ENCODE data around the gene MID1.

The MID1 gene

DNA sequence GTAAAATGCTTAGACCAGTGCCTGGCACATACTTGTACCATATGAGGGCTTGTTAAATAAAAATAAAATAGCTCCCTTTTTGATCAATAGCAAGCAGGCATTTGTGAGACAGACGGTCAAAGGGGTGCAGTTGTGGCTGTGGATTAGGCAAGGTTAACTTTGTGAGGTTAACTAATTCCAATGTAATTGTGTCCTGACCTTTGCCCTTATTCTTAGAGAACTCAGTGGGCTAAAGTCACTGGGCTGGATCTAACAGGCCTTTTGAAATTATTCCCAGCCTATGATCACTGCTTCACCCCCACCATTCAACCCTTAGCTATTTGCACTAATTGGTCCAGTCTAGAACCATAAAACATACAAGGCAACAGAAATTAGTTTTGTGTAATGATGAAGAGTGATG is 166.4 kb downstream of the MID1 start:
- peaks cover 0 to 22% (median 12%) of the 10 kb centered on the region in 11 experiments; a peak in 15 of 22 replicates for H3K9me3 ChIP-seq (replicated peaks in 1 of 11)
- no peak overlapping the region for H3K27ac ChIP-seq
- H3K4me1 ChIP-seq: no peaks in the 10 kb centered on the region
- TF ChIP-seq Cebpa-rat (IDR thresholded peaks at IDR 0.05): no peak
- H3K9ac ChIP-seq: no peak overlapping the region
- H3K4me3 ChIP-seq: no peak overlapping the region
- H3K36me3 ChIP-seq: no peaks in the 10 kb centered on the region
- peaks cover 38 to 95% (median 84%) of the 10 kb centered on the region in 11 experiments for H3K27me3 ChIP-seq
- no peak overlapping the region for H3K4me2 ChIP-seq
- H4K20me1 ChIP-seq: no peaks in the 10 kb centered on the region

DNA sequence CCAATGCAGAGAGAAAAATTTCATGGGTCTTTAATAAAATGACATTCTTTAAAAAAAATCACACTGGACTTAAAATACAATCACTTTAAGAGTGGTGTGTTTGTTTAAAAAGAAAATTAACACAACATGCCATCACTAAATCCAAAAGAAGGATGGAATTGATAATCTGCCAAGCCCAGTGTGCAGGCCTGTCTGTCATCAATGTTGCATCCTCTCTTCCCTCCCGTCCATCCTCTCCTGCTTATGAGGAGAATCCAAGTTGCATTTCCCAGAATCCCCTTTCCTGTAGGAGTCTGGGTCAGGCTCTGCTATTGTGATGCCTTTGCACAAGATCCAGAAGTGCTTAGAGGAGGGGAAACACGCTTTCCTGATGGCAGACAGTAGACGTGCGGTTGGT is 169.4 kb downstream of the MID1 start:
- no peaks in the 10 kb centered on the region for H3K4me1 ChIP-seq
- H3K9me3 ChIP-seq (replicated peaks in 1 of 11): peaks cover 0 to 22% (median 9%) of the 10 kb centered on the region in 11 experiments; a peak in 15 of 22 replicates
- TF ChIP-seq Cebpa-rat (IDR thresholded peaks at IDR 0.05): no peak
- H3K4me3 ChIP-seq: no peak overlapping the region
- H4K20me1 ChIP-seq: no peaks in the 10 kb centered on the region
- no peak overlapping the region for H3K4me2 ChIP-seq
- H3K27me3 ChIP-seq: peaks cover 66 to 95% (median 90%) of the 10 kb centered on the region in 11 experiments
- H3K36me3 ChIP-seq: no peaks in the 10 kb centered on the region
- no peak overlapping the region for H3K27ac ChIP-seq
- H3K9ac ChIP-seq: no peak overlapping the region

DNA sequence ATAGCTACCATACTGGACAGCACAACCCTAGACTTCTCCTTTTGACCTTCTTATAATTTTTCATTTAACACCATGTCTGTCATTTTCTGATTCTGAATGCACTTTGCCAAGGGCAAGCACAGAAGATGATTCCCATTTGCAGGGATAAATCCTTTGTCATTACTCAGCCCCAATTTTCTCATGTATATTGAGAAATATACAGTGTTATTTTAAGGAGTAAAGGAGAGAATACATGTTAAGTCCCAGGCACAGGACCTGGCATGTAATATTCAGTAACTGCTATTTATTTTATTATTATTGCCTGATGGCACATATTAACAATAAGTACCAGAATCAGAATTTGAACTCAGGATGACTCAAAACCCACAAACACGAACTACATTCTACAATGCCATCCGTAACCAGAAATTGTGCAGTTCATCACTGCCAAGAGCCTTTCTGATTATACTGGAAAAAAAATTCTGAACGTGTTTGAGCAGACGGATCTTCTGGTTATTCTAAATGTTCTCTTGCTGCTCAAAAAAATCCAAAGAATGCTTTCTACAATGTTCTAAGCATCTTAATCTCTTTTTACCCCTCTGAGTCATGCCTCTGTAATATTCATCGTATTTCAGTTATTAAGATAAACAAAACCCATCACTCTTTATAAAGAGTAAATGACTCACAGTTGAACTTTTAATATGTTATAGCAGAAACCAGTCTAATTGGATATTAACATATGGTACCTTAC is 170.0 kb downstream of the MID1 start:
- no peaks in the 10 kb centered on the region for H3K4me1 ChIP-seq
- no peaks in the 10 kb centered on the region for H3K36me3 ChIP-seq
- no peak overlapping the region for H3K27ac ChIP-seq
- TF ChIP-seq Cebpa-rat (IDR thresholded peaks at IDR 0.05): no peak
- peaks cover 68 to 99% (median 95%) of the 10 kb centered on the region in 11 experiments for H3K27me3 ChIP-seq
- H3K9ac ChIP-seq: no peak overlapping the region
- no peak overlapping the region for H3K4me2 ChIP-seq
- H3K9me3 ChIP-seq (replicated peaks in 1 of 11): peaks cover 0 to 22% (median 9%) of the 10 kb centered on the region in 11 experiments; a peak in 15 of 22 replicates
- H4K20me1 ChIP-seq: no peaks in the 10 kb centered on the region
- H3K4me3 ChIP-seq: no peak overlapping the region

DNA sequence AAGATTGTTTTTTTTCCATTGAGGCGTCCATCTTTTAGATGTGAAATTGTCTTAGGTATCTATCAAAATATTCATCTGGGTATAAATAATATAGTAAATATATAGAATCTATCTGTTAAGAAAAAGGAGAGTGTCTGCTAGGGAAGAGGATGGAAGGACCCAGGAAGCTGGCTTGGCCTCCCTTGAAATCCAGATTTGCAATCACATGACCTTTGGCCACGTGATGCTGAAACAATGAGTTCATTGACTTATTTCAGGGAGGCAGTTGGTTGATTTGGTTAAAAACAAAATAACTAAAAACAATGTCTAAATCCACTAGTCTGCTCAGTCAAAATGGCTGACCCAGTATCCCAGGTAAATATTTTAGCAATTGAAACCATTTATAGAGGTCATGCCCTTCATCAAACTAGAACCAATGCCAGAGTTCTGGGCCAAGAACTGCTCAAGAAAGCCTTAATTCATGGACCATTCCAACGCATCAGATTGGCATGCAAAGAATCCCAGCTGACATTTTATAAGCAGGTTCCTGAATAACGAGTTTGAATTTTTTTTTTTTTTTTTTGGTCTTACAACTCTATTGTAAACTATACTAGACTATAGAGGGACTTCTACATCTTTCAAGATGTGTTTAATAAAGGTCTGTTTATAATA is 172.7 kb downstream of the MID1 start:
- Histone ChIP-seq H3K27me3 (peaks cover 91 to 100% (median 97%) of the 10 kb centered on the region in 11 experiments), H3K4me2 (no peak overlapping the region), H3K4me3 (no peak overlapping the region), H3K9me3 (replicated peaks in 1 of 11) (peaks cover 0 to 16% (median 9%) of the 10 kb centered on the region in 11 experiments; a peak in 14 of 22 replicates), H3K36me3 (no peaks in the 10 kb centered on the region), H3K9ac (no peak overlapping the region), H4K20me1 (no peaks in the 10 kb centered on the region), H3K27ac (no peak overlapping the region), H3K4me1 (no peaks in the 10 kb centered on the region)
- TF ChIP-seq Cebpa-rat (IDR thresholded peaks at IDR 0.05): no peak

DNA sequence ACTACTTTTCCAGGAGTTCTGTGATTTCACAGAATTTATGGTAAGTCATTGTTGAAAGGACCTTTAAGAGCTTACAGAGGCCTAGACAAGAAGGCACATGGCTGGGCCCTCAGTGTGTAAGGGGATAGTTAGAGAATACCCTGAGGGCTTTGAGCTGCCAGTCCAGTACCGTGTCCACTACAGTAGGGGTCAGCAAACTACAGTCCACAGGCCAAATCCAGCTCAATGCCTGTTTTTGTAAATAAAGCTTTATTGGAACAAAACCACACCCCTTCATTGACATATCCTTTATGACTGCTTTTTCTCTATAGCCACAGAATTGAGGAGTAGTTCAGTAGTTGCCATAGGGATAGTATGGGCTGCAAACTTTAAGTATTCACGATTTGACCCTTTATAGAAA is 176.2 kb downstream of the MID1 start:
- no peaks in the 10 kb centered on the region for H3K4me1 ChIP-seq
- no peak for TF ChIP-seq Cebpa-rat (IDR thresholded peaks at IDR 0.05)
- peaks cover 90 to 100% (median 97%) of the 10 kb centered on the region in 11 experiments for H3K27me3 ChIP-seq
- no peak overlapping the region for H3K4me2 ChIP-seq
- H3K27ac ChIP-seq: no peak overlapping the region
- no peak overlapping the region for H3K4me3 ChIP-seq
- no peak overlapping the region for H3K9ac ChIP-seq
- H3K36me3 ChIP-seq: no peaks in the 10 kb centered on the region
- H3K9me3 ChIP-seq (replicated peaks in 1 of 11): peaks cover 0 to 2% (median 0%) of the 10 kb centered on the region in 11 experiments; a peak in 2 of 22 replicates
- no peaks in the 10 kb centered on the region for H4K20me1 ChIP-seq

DNA sequence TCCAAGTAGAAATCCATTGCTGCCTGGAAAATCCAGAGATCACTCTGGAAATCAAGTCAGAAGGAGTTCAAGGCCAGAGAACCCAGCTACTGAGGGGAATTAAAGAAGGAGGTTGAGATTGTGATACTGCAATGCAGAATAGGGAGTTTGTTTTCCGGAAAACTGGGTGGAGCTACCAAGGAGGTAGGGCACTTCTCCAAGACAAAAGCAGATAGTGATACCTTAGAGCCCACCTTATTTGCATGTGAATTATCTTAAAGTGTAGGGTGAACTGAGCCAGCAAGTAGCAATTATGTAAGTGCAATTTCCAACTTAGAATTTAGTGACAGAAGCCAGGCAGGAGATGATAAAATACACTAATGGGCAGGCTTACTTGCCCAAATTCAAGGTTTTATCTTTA is 178.9 kb downstream of the MID1 start:
- Histone ChIP-seq H3K36me3 (no peaks in the 10 kb centered on the region), H3K4me1 (no peaks in the 10 kb centered on the region), H3K27ac (no peak overlapping the region), H3K4me2 (no peak overlapping the region), H3K9ac (no peak overlapping the region), H4K20me1 (no peaks in the 10 kb centered on the region), H3K27me3 (peaks cover 90 to 100% (median 98%) of the 10 kb centered on the region in 11 experiments), H3K9me3 (replicated peaks in 1 of 11) (no peaks in the 10 kb centered on the region; a peak in 1 of 22 replicates), H3K4me3 (no peak overlapping the region)
- no peak for TF ChIP-seq Cebpa-rat (IDR thresholded peaks at IDR 0.05)

DNA sequence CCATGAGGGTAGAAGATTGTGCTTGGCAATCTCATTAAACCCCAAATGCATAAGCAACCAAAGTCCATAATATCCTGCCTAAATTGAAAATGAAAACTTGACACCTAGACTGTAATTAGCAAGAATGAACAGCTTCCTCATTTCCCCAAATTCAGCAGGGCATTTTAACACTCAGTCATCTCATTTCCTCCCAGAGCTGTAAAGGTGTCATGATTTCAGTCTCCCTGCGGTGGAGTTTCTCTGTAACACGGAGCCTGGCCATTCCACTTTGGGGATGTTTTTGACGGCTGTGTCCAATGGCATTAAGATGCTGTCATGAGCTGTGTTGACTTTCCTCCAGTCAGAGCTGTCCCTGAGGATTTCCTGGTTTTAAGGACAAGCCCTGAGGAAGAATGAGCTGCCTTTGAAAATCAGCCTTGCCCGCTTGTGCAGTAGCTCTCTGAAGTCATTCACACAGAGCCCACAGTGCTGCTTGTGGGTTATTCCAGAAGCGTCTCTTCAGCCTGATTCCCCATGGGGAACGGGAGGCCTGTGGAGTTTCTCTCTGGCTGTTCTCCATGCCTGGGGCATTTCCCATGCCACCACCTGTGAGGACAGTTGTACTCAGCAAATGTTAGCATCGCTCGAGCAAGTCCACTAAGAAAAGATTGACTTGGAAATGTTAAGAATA is 187.0 kb downstream of the MID1 start:
- Histone ChIP-seq H3K4me1 (no peaks in the 10 kb centered on the region), H4K20me1 (no peaks in the 10 kb centered on the region; a peak in 1 of 22 replicates), H3K27me3 (peaks cover 88 to 99% (median 98%) of the 10 kb centered on the region in 11 experiments), H3K27ac (no peak overlapping the region), H3K4me2 (no peak overlapping the region), H3K36me3 (no peaks in the 10 kb centered on the region), H3K9ac (no peak overlapping the region), H3K9me3 (replicated peaks in 1 of 11) (peaks cover 0 to 20% (median 8%) of the 10 kb centered on the region in 11 experiments; a peak in 13 of 22 replicates), H3K4me3 (no peak overlapping the region)
- no peak for TF ChIP-seq Cebpa-rat (IDR thresholded peaks at IDR 0.05)

DNA sequence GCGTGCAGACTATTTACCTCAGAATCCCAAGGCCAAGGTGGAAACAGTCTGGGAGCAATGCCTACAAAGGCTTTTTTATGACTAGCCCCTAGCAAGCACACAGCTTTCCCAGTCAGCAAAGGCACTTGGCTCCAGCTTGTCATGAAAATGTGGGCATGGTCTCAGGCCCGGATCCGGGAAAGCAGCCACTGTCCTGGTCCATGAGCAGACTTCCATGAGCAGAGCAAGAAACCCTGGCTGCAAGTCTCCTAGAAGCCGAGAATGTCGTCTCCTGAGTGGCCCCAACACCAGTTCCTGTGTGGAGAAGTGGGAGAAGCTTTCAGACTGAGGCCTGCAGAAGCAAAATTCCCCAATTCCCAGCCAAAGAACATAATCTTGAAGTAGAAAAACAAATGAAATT is 190.5 kb downstream of the MID1 start:
- TF ChIP-seq Cebpa-rat (IDR thresholded peaks at IDR 0.05): no peak
- Histone ChIP-seq H3K27ac (no peak overlapping the region), H3K27me3 (peaks cover 78 to 99% (median 99%) of the 10 kb centered on the region in 11 experiments), H3K4me2 (no peak overlapping the region), H3K36me3 (no peaks in the 10 kb centered on the region), H3K9me3 (replicated peaks in 1 of 11) (peaks cover 0 to 20% (median 15%) of the 10 kb centered on the region in 11 experiments; a peak in 17 of 22 replicates), H3K4me1 (0 out of 20 replicates have a peak, but pooled peaks cover 0 to 2% (median 0%) of the 10 kb centered on the region in 10 experiments), H3K4me3 (no peak overlapping the region), H4K20me1 (no peaks in the 10 kb centered on the region; a peak in 1 of 22 replicates), H3K9ac (no peak overlapping the region)

DNA sequence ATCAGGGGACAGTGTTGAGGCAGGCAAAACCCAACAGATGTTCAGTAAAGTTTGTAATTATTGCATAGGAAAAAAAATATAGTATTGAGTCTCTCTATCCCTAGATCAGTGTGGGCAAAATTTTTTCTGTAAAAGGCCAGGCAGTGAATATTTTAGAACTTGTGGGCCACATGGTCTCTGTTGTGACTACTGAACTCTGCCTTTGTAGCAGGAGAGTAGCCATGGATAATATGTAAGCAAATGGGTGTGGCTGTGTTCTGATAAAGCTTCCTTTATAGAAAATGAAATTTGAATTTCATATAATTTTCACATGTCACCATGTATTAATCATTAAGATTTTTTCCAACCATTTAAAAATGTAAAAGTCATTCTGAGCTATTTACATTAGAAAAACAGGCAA is 193.1 kb downstream of the MID1 start:
- H3K4me3 ChIP-seq: no peak overlapping the region

More for the DNA sequence above, 193.1 kb downstream of the MID1 start:
- Histone ChIP-seq H3K36me3 (no peaks in the 10 kb centered on the region), H4K20me1 (no peaks in the 10 kb centered on the region), H3K4me1 (0 out of 20 replicates have a peak, but pooled peaks cover 0 to 2% (median 0%) of the 10 kb centered on the region in 10 experiments), H3K27ac (no peak overlapping the region), H3K4me2 (no peak overlapping the region), H3K9me3 (replicated peaks in 1 of 11) (peaks cover 5 to 27% (median 14%) of the 10 kb centered on the region in 11 experiments; a peak in 18 of 22 replicates), H3K27me3 (peaks cover 74 to 100% (median 99%) of the 10 kb centered on the region in 11 experiments), H3K9ac (no peak overlapping the region)
- no peak for TF ChIP-seq Cebpa-rat (IDR thresholded peaks at IDR 0.05)
